GM19240 (cell line): Measurements from ENCODE around the gene LGR4.

ENCODE experiments used
- DNase-seq: peaks from one replicate; pipeline ENCODE4 v3.0.0; 2011; ENCODE audit warnings: low spot score; ENCODE audit not compliant: insufficient read length

The LGR4 gene

GRCh38 chr11:27431808-27432207, 40.8 kb downstream of the LGR4 start:
- DNase-seq, result no peak

- no peak for DNase-seq
Observed at GRCh38 chr11:27429761-27430393, 42.7 kb downstream of the LGR4 start.

- DNase-seq, result no peak
Observed at GRCh38 chr11:27427183-27427980, 45.2 kb downstream of the LGR4 start.

- DNase-seq, result no peak
Observed at GRCh38 chr11:27425814-27426213, 46.8 kb downstream of the LGR4 start.

- no peak for DNase-seq
Observed at GRCh38 chr11:27423125-27423524, 49.5 kb downstream of the LGR4 start.

- no peak for DNase-seq
Observed at GRCh38 chr11:27421819-27422494, 50.6 kb downstream of the LGR4 start.

GRCh38 chr11:27420722-27421572, 51.6 kb downstream of the LGR4 start:
- DNase-seq, result no peak

- DNase-seq, result no peak
Observed at GRCh38 chr11:27420217-27420616, 52.4 kb downstream of the LGR4 start.

- DNase-seq, result no peak
Observed at GRCh38 chr11:27418356-27418755, 54.2 kb downstream of the LGR4 start.

- no peak for DNase-seq
Observed at GRCh38 chr11:27416568-27417176, 55.9 kb downstream of the LGR4 start.

- DNase-seq, result no peak
Observed at GRCh38 chr11:27414644-27415043, 57.9 kb downstream of the LGR4 start.

- DNase-seq, result no peak
Observed at GRCh38 chr11:27413218-27413617, 59.4 kb downstream of the LGR4 start.

GRCh38 chr11:27412192-27412691, 60.3 kb downstream of the LGR4 start:
- no peak for DNase-seq

GRCh38 chr11:27411328-27411727, 61.3 kb downstream of the LGR4 start:
- DNase-seq, result no peak

- DNase-seq, result no peak
Observed at GRCh38 chr11:27410272-27410671, 62.3 kb downstream of the LGR4 start.

- no peak for DNase-seq
Observed at GRCh38 chr11:27409742-27410141, 62.8 kb downstream of the LGR4 start.

GRCh38 chr11:27409049-27409448, 63.5 kb downstream of the LGR4 start:
- no peak for DNase-seq

- DNase-seq, result no peak
Observed at GRCh38 chr11:27408246-27408800, 64.3 kb downstream of the LGR4 start.

- DNase-seq, result no peak
Observed at GRCh38 chr11:27406498-27407354, 65.9 kb downstream of the LGR4 start.

GRCh38 chr11:27405134-27405533, 67.5 kb downstream of the LGR4 start:
- DNase-seq, result no peak
